CD14-positive monocyte (primary cell): ENCODE measurements around the gene SLC38A9. TPM values are rescaled to one million over a fixed set of nuclear protein-coding genes. Genes with fewer than 3 reads are reported as not detected.

Experiments
- DNase-seq, 3 donors: peaks; one replicate each; pipeline ENCODE4 v3.0.0-alpha.2; 2011 to 2022
- H2AFZ ChIP-seq: 2 replicates; pipeline ENCODE4 v1.6.0; 2012; ENCODE audit warnings: mild to moderate bottlenecking, low read depth, low read length, inconsistent platforms; ENCODE audit not compliant: insufficient read depth, poor library complexity, severe bottlenecking
- H3K27ac ChIP-seq, 2 donors: 1 replicate in 1 of 2; 2 replicates in 1 of 2; pipeline ENCODE4 v1.5.1; 2012 to 2013; ENCODE audit warnings: low read length in 2 of 2, control low read depth in 1 of 2, inconsistent platforms in 1 of 2, low read depth in 1 of 2, mild to moderate bottlenecking in 1 of 2
- H3K27me3 ChIP-seq, 2 donors: one replicate each; pipeline versions ENCODE4 v1.6.0 to v1.6.1; 2011 to 2013; ENCODE audit warnings: low read length in 2 of 2; ENCODE audit not compliant: control insufficient read depth in 2 of 2, insufficient read depth in 2 of 2
- H3K36me3 ChIP-seq, 2 donors: replicated peaks in 1 of 2; 1 replicate in 1 of 2; 2 replicates in 1 of 2; pipeline versions ENCODE4 v1.5.1 to v1.6.1; 2012 to 2013; ENCODE audit warnings: low read length in 2 of 2, control low read depth in 1 of 2, inconsistent platforms in 1 of 2, mild to moderate bottlenecking in 1 of 2; ENCODE audit not compliant: insufficient read depth in 2 of 2, control insufficient read depth in 1 of 2
- H3K4me1 ChIP-seq, 2 donors: 1 replicate in 1 of 2; 2 replicates in 1 of 2; pipeline versions ENCODE4 v1.5.1 to v1.6.1; 2012 to 2013; ENCODE audit warnings: low read length in 2 of 2, control low read depth in 1 of 2, inconsistent platforms in 1 of 2, mild to moderate bottlenecking in 1 of 2, moderate library complexity in 1 of 2; ENCODE audit not compliant: insufficient read depth in 2 of 2, control insufficient read depth in 1 of 2
- H3K4me2 ChIP-seq: replicated peaks from 2 replicates; pipeline ENCODE3; 2012; ENCODE audit warnings: low read length, moderate library complexity, mild to moderate bottlenecking; ENCODE audit not compliant: poor library complexity, severe bottlenecking; ENCODE audit errors: extremely low read depth
- H3K4me3 ChIP-seq, 3 experiments: fragments of 200-600 bp in 1 of 3; sonication (generic) in 1 of 3; replicated peaks in 1 of 3; 1 replicate in 2 of 3; 2 replicates in 1 of 3; pipeline ENCODE4 v1.5.1; 2011 to 2013; ENCODE audit warnings: low read length in 3 of 3, mild to moderate bottlenecking in 3 of 3, control low read depth in 2 of 3, low read depth in 2 of 3, inconsistent platforms in 1 of 3, moderate library complexity in 1 of 3
- H3K79me2 ChIP-seq: 2 replicates; pipeline ENCODE4 v1.6.0; 2012; ENCODE audit warnings: mild to moderate bottlenecking, control low read depth, inconsistent platforms, low read length, moderate library complexity; ENCODE audit not compliant: insufficient read depth
- H3K9ac ChIP-seq: 2 replicates; pipeline ENCODE4 v1.6.0; 2017; ENCODE audit warnings: low read length, mild to moderate bottlenecking; ENCODE audit not compliant: insufficient read depth, poor library complexity, severe bottlenecking
- H3K9me3 ChIP-seq, 2 donors: replicated peaks in 1 of 2; 1 replicate in 1 of 2; 2 replicates in 1 of 2; pipeline versions ENCODE4 v1.5.1 to v1.6.1; 2012 to 2013; ENCODE audit warnings: low read length in 2 of 2, control low read depth in 1 of 2; ENCODE audit not compliant: control insufficient read depth in 1 of 2, insufficient read depth in 1 of 2
- H4K20me1 ChIP-seq: 2 replicates; pipeline ENCODE4 v1.6.0; 2012; ENCODE audit warnings: mild to moderate bottlenecking, low read length, control low read depth, moderate library complexity; ENCODE audit not compliant: insufficient read depth
- H3K27ac Mint-ChIP-seq, 7 donors: one replicate each; pipeline ENCODE4 v1.8.0; 2020; ENCODE audit warnings: mild to moderate bottlenecking in 7 of 7, mixed read lengths in 7 of 7, moderate library complexity in 6 of 7, inconsistent platforms in 2 of 7
- H3K27me3 Mint-ChIP-seq, 3 donors: one replicate each; pipeline ENCODE4 v1.8.0; 2021 to 2022; ENCODE audit warnings: low read depth in 3 of 3, mild to moderate bottlenecking in 3 of 3, mixed read lengths in 3 of 3, moderate library complexity in 3 of 3, inconsistent platforms in 1 of 3
- H3K36me3 Mint-ChIP-seq, 2 donors: one replicate each; pipeline ENCODE4 v1.8.0; 2020; ENCODE audit warnings: mixed read lengths in 2 of 2, inconsistent platforms in 1 of 2, mild to moderate bottlenecking in 1 of 2
- H3K4me1 Mint-ChIP-seq: one replicate; pipeline ENCODE4 v1.8.0; 2020; ENCODE audit warnings: mild to moderate bottlenecking, mixed read lengths
- H3K4me3 Mint-ChIP-seq, 2 donors: one replicate each; pipeline ENCODE4 v1.8.0; 2020; ENCODE audit warnings: mild to moderate bottlenecking in 2 of 2, mixed read lengths in 2 of 2, moderate library complexity in 1 of 2
- H3K9me3 Mint-ChIP-seq, 7 donors: one replicate each; pipeline ENCODE4 v1.8.0; 2020 to 2022; ENCODE audit warnings: mixed read lengths in 7 of 7, mild to moderate bottlenecking in 6 of 7, moderate library complexity in 6 of 7, inconsistent platforms in 2 of 7
- WGBS: methylation state at CpG from one replicate; pipeline ENCODE4 v1.1.5; 2013; ENCODE audit warnings: missing lambda C conversion rate; ENCODE audit not compliant: insufficient coverage; 5-methylcytosine and 5-hydroxymethylcytosine counted together
- intact Hi-C, 2 donors: fragments of 100-400 bp; cut with micrococcal nuclease; formaldehyde crosslinking; loops; one replicate each; pipeline versions ENCODE4 v1.15.0 to v1.15.1; 2023
- polyA plus RNA-seq, 3 donors: library from polyadenylated mRNA; depleted of rRNA in 1 of 3; unstranded in 2 of 3; stranded (reverse) in 1 of 3; fragments of 300-500 nt in 2 of 3; fragments of >200 nt in 1 of 3; fragmentation: Illumina TruSeq in 2 of 3; gene quantifications; 1 replicate in 2 of 3; 2 replicates in 1 of 3; pipeline ENCODE4 v1.2.3, GENCODE V29; 2012 to 2021
- TF ChIP-seq, protein P1 (sequence below): fragments of 200-600 bp; IDR thresholded peaks from one replicate; pipeline ENCODE4 v1.8.0; 2022; ENCODE audit warnings: antibody characterized with exemption, mild to moderate bottlenecking

Gene SLC38A9
- polyA plus RNA-seq, 3 donors = 10.7 to 15.2 (median 14.1) TPM

DNA sequence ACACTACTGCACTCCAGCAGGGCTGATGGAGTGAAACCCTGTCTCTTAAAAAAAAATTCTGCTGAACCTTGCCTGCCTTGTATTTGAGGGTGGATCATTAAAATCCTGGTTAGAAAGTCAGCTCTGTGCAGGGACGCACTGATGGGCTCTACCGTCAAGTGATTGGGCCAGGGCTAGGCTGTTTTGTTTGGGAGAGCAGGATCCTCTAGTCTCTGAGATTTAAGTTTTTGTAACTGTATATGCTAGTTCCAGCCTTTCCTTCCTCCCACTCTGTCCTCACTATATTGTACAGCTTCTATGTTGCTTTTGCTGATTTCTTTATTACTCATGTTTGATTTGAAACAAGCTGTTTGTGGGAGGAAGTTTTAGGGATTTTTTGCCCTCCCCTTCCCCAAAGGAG lies 37.3 kb upstream of the SLC38A9 start:
- Histone ChIP-seq H3K9me3 (no peaks in the 10 kb centered on the region), H4K20me1 (no peaks in the 10 kb centered on the region), H3K9ac (no peak overlapping the region), H2AFZ (no peak overlapping the region), H3K79me2 (no peaks in the 10 kb centered on the region), H3K36me3 (no peaks in the 10 kb centered on the region), H3K4me1 (no peaks in the 10 kb centered on the region), H3K4me2 (no peak overlapping the region), H3K27ac (no peak overlapping the region), H3K27me3 (no peaks in the 10 kb centered on the region), H3K4me3 (no peak overlapping the region)
- TF ChIP-seq, protein P1, sequence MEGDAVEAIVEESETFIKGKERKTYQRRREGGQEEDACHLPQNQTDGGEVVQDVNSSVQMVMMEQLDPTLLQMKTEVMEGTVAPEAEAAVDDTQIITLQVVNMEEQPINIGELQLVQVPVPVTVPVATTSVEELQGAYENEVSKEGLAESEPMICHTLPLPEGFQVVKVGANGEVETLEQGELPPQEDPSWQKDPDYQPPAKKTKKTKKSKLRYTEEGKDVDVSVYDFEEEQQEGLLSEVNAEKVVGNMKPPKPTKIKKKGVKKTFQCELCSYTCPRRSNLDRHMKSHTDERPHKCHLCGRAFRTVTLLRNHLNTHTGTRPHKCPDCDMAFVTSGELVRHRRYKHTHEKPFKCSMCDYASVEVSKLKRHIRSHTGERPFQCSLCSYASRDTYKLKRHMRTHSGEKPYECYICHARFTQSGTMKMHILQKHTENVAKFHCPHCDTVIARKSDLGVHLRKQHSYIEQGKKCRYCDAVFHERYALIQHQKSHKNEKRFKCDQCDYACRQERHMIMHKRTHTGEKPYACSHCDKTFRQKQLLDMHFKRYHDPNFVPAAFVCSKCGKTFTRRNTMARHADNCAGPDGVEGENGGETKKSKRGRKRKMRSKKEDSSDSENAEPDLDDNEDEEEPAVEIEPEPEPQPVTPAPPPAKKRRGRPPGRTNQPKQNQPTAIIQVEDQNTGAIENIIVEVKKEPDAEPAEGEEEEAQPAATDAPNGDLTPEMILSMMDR = no peak
- Mint-ChIP-seq H3K27me3 (peaks cover 2% of the 10 kb centered on the region in 3 donors), H3K4me3 (no peak overlapping the region), H3K36me3 (no peaks in the 10 kb centered on the region), H3K27ac (no peak overlapping the region), H3K9me3 (no peaks in the 10 kb centered on the region), H3K4me1 (no peaks in the 10 kb centered on the region)
- DNase-seq = no peak
- intact Hi-C loops = no loop called here
- no CpG with 5 or more reads among the region's 2 CpGs for WGBS

DNA sequence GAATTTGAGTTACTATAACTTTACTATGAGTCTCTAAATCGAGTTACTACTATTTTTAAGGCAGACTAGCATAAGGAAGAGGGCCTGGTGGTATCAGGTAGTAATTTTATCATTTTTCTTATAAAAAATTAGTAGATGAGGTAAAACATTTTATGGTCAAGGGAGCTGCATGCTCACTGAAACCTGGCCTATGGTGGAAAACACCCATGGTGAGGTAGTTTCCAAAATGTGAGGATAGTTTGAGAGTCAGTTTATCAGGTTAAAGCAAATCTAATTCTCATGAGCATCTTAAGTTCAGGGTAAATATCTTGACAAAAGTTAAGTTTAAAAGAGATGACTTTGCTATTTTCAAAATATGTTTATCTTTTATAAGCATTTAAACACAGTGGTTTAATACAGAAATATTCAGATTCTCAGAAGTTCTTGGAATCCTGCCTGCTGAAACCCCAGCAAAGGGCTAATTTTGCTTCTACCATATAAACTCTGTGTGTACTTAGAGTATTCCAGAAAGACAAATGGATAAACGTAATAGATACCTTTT lies 35.7 kb upstream of the SLC38A9 start:
- intact Hi-C loops = no loop called here
- TF ChIP-seq, protein P1 = no peak
- Mint-ChIP-seq H3K36me3 (no peaks in the 10 kb centered on the region), H3K4me1 (no peaks in the 10 kb centered on the region), H3K27me3 (peaks cover 2 to 4% (median 3%) of the 10 kb centered on the region in 3 donors), H3K27ac (no peak overlapping the region), H3K4me3 (no peak overlapping the region), H3K9me3 (no peaks in the 10 kb centered on the region)
- Histone ChIP-seq H2AFZ (no peak overlapping the region), H3K4me2 (no peak overlapping the region), H3K27me3 (no peaks in the 10 kb centered on the region), H4K20me1 (no peaks in the 10 kb centered on the region), H3K36me3 (no peaks in the 10 kb centered on the region), H3K79me2 (no peaks in the 10 kb centered on the region), H3K9ac (no peak overlapping the region), H3K9me3 (no peaks in the 10 kb centered on the region), H3K27ac (no peak overlapping the region), H3K4me3 (no peak overlapping the region), H3K4me1 (no peaks in the 10 kb centered on the region)
- WGBS = no CpG with 5 or more reads among the region's 2 CpGs
- no peak for DNase-seq
